ENCODE results near the gene ACKR2. TPM values are rescaled to one million over a fixed set of nuclear protein-coding genes. Genes with fewer than 3 reads are reported as not detected.
A peak's percentile ranks its signal among the peaks of the same experiment; 100 is the strongest.

ACKR2 gene
- total and polyA plus RNA-seq, 2 experiments from 2014 or later: 1.7 to 3.9 TPM

DNA sequence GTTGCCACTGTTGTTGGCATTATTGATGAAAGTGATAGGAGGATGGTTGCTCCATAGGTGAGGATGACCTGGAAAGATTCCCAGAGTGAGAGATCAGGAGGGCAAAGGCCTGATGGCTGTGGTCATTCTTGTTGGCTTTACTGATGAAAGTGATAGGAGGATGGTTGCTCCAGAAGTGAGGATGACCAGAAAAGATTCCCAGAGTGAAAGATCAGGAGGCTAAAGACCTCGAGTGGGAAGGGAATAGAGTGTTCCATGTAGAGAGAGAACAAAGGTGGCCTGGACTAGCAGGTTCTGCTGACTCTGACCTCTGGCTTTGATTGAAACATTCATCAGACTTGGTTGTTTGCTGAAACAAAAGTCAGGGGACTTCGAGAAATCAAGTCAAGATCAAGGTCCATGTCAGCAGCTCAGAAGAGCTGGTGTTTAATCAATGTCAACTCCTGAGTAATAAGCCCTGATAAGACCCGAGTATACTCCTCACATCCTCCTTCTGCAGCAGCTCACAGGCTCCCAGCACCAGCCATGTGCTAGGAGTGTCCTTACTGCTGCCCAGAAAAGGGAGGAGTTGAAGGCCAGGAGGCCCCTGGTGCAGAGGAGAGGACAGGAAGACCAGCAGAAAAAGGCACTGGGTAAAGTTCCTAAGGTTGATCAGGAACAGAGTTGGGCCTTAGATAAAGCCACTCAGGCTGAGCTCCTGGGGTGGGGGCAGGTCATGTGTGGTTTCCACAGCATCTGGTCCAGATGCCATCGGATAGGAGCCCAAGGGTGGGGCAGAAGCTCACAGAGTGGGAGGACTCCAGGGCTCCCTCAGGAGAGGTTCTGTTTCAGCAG lies 46.5 kb downstream of the ACKR2 start:
- H3K27ac ChIP-seq: peak overlapping the region; percentile 71

DNA sequence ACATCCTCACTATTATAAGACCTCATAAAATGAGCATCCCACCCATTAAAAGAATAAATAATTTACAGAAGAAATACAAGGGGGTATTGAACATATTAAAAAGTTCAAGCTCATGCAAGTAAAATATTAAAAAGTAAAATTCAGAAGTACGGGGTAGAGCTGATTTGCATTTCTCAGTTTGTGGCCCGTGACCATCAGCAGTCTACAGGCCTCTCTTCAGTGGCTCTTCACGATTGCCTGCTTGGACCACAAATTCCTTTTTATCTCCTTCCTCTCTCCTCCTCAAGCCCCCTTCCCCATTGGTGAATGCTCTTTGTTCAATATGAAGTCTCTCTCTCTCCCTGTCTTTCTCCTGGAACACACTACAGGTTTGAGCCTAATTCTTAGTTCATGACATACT lies 47.3 kb downstream of the ACKR2 start:
- no peak overlapping the region for H3K4me3 ChIP-seq
- no peak overlapping the region for H2AFZ ChIP-seq
- no peak for TF ChIP-seq EZH2phosphoT487 (IDR thresholded peaks at IDR 0.05; ENCODE audit: low read depth, severe bottlenecking, unreplicated experiment)
- TF ChIP-seq EZH2 (IDR thresholded peaks at IDR 0.05; ENCODE audit: borderline replicate concordance): no peak
- TF ChIP-seq, protein P1, sequence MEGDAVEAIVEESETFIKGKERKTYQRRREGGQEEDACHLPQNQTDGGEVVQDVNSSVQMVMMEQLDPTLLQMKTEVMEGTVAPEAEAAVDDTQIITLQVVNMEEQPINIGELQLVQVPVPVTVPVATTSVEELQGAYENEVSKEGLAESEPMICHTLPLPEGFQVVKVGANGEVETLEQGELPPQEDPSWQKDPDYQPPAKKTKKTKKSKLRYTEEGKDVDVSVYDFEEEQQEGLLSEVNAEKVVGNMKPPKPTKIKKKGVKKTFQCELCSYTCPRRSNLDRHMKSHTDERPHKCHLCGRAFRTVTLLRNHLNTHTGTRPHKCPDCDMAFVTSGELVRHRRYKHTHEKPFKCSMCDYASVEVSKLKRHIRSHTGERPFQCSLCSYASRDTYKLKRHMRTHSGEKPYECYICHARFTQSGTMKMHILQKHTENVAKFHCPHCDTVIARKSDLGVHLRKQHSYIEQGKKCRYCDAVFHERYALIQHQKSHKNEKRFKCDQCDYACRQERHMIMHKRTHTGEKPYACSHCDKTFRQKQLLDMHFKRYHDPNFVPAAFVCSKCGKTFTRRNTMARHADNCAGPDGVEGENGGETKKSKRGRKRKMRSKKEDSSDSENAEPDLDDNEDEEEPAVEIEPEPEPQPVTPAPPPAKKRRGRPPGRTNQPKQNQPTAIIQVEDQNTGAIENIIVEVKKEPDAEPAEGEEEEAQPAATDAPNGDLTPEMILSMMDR (IDR thresholded peaks at IDR 0.05; ENCODE audit: poor library complexity): no peak
- no peaks in the 10 kb centered on the region for H3K36me3 ChIP-seq (replicated peaks; ENCODE audit: insufficient read depth, low read depth)
- no peaks in the 10 kb centered on the region for H3K27me3 ChIP-seq
- no peaks in the 10 kb centered on the region for H4K20me1 ChIP-seq (ENCODE audit: insufficient read depth, poor library complexity, severe bottlenecking)
- H3K9me3 ChIP-seq (ENCODE audit: low read depth): no peaks in the 10 kb centered on the region
- H3K9me2 ChIP-seq (replicated peaks; ENCODE audit: insufficient read depth): no peaks in the 10 kb centered on the region
- 89% methylated on average over 3 of the region's 3 CpGs for WGBS (ENCODE audit: low lambda C conversion rate, missing lambda C conversion rate)
- H3K79me2 ChIP-seq: no peaks in the 10 kb centered on the region
- peaks cover 24% of the 10 kb centered on the region for H3K4me1 ChIP-seq (ENCODE audit: insufficient read depth)
- H3K27ac ChIP-seq: peak overlapping the region; percentile 71
- no peak for DNase-seq (ENCODE audit: low spot score)
- no peak overlapping the region for H3K4me2 ChIP-seq

More for the DNA sequence above, 46.5 kb downstream of the ACKR2 start:
- Histone ChIP-seq H3K9me3 (ENCODE audit: low read depth) (no peaks in the 10 kb centered on the region), H3K4me1 (ENCODE audit: insufficient read depth) (peaks cover 24% of the 10 kb centered on the region), H3K9me2 (replicated peaks; ENCODE audit: insufficient read depth) (no peaks in the 10 kb centered on the region), H3K4me3 (no peak overlapping the region), H2AFZ (no peak overlapping the region), H3K36me3 (replicated peaks; ENCODE audit: insufficient read depth, low read depth) (no peaks in the 10 kb centered on the region), H3K4me2 (no peak overlapping the region), H3K79me2 (no peaks in the 10 kb centered on the region), H4K20me1 (ENCODE audit: insufficient read depth, poor library complexity, severe bottlenecking) (no peaks in the 10 kb centered on the region), H3K27me3 (no peaks in the 10 kb centered on the region)
- DNase-seq (ENCODE audit: low spot score): peak; percentile 52
- WGBS (ENCODE audit: low lambda C conversion rate, missing lambda C conversion rate): 51% methylated on average over 4 of the region's 4 CpGs
- TF ChIP-seq EZH2phosphoT487 (IDR thresholded peaks at IDR 0.05; ENCODE audit: low read depth, severe bottlenecking, unreplicated experiment): no peak
- TF ChIP-seq, protein P1 (IDR thresholded peaks at IDR 0.05; ENCODE audit: poor library complexity): no peak
- no peak for TF ChIP-seq EZH2 (IDR thresholded peaks at IDR 0.05; ENCODE audit: borderline replicate concordance)

DNA sequence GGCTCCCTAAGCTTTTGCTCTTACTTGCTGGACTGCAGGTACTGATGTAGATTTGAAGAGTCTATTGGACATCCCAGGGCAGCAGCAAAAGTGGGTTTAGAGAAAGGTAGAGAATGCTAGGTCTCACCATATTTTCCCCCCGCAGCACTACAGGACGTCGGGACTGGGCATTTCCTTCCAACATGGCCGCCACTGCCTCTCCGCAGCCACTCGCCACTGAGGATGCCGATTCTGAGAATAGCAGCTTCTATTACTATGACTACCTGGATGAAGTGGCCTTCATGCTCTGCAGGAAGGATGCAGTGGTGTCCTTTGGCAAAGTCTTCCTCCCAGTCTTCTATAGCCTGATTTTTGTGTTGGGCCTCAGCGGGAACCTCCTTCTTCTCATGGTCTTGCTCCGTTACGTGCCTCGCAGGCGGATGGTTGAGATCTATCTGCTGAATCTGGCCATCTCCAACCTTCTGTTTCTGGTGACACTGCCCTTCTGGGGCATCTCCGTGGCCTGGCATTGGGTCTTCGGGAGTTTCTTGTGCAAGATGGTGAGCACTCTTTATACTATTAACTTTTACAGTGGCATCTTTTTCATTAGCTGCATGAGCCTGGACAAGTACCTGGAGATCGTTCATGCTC lies 55.2 kb downstream of the ACKR2 start:
- no peak overlapping the region for H3K4me3 ChIP-seq
- DNase-seq (ENCODE audit: low spot score): no peak
- no peak overlapping the region for H3K4me2 ChIP-seq
- H3K36me3 ChIP-seq (replicated peaks; ENCODE audit: insufficient read depth, low read depth): no peaks in the 10 kb centered on the region
- no peaks in the 10 kb centered on the region for H4K20me1 ChIP-seq (ENCODE audit: insufficient read depth, poor library complexity, severe bottlenecking)
- no peak overlapping the region for H3K27ac ChIP-seq
- H2AFZ ChIP-seq: no peak overlapping the region
- H3K4me1 ChIP-seq (ENCODE audit: insufficient read depth): no peaks in the 10 kb centered on the region
- no peaks in the 10 kb centered on the region for H3K79me2 ChIP-seq
- H3K27me3 ChIP-seq: no peaks in the 10 kb centered on the region
- TF ChIP-seq EZH2phosphoT487 (IDR thresholded peaks at IDR 0.05; ENCODE audit: low read depth, severe bottlenecking, unreplicated experiment) (no peak), EZH2 (IDR thresholded peaks at IDR 0.05; ENCODE audit: borderline replicate concordance) (no peak)
- TF ChIP-seq, protein P1 (IDR thresholded peaks at IDR 0.05; ENCODE audit: poor library complexity): no peak
- no peaks in the 10 kb centered on the region for H3K9me2 ChIP-seq (replicated peaks; ENCODE audit: insufficient read depth)
- H3K9me3 ChIP-seq (ENCODE audit: low read depth): no peaks in the 10 kb centered on the region
- WGBS (ENCODE audit: low lambda C conversion rate, missing lambda C conversion rate): 95% methylated on average over 15 of the region's 15 CpGs

All from hepatocyte (in vitro differentiated cells).